Caco-2 (cell line): ENCODE data around the gene ABRAXAS1. TPM values are rescaled to one million over a fixed set of nuclear protein-coding genes. Genes with fewer than 3 reads are reported as not detected.
A peak's percentile ranks its signal among the peaks of the same experiment; 100 is the strongest.

ENCODE experiments used
- BruUV-seq: library from RNA; stranded (reverse); fragments of 400-500 nt; replicated peaks from 2 replicates; lab custom pipeline; 2021; lab: Mats Ljungman, UMichigan
- CTCF ChIA-PET: fragments of 300-600 bp; sonication (Branson Sonifier 250); formaldehyde crosslinking; loops from one replicate; lab custom pipeline; 2022; ENCODE audit warnings: antibody characterized with exemption; lab: Charles Lee
- POLR2A ChIA-PET: fragments of 300-600 bp; sonication (Branson Sonifier 250); formaldehyde crosslinking; loops from one replicate; lab custom pipeline; 2022; ENCODE audit warnings: antibody characterized with exemption; lab: Charles Lee
- DNase-seq, 2 experiments: peaks; one replicate each; pipeline versions ENCODE4 v3.0.0 to v3.0.0-alpha.2; 2020 to 2022
- H3K27me3 ChIP-seq: replicated peaks from 2 replicates; pipeline ENCODE4 v1.6.0; 2011; ENCODE audit warnings: low read length; ENCODE audit not compliant: control insufficient read depth, insufficient read depth
- H3K36me3 ChIP-seq: 2 replicates; pipeline ENCODE4 v1.5.1; 2011; ENCODE audit warnings: low read length; ENCODE audit not compliant: control insufficient read depth, insufficient read depth
- H3K4me1 ChIP-seq: fragments of 250-450 bp; sonication (Bioruptor Pico); 2 replicates; pipeline ENCODE4 v1.5.1; 2020; ENCODE audit warnings: mild to moderate bottlenecking
- H3K4me3 ChIP-seq: 2 replicates; pipeline ENCODE4 v1.5.1; 2011; ENCODE audit warnings: low read depth, mild to moderate bottlenecking, control low read depth, low read length
- H3K9me3 ChIP-seq: fragments of 250-450 bp; sonication (Bioruptor Pico); 2 replicates; pipeline ENCODE4 v1.5.1; 2020; ENCODE audit warnings: mild to moderate bottlenecking, moderate library complexity
- H3K27ac Mint-ChIP-seq: one replicate; pipeline ENCODE4 v1.8.0; 2022; ENCODE audit warnings: mixed read lengths; ENCODE audit not compliant: unreplicated experiment
- H3K27me3 Mint-ChIP-seq: one replicate; pipeline ENCODE4 v1.8.0; 2022; ENCODE audit warnings: mixed read lengths; ENCODE audit not compliant: insufficient read depth, unreplicated experiment
- H3K36me3 Mint-ChIP-seq: one replicate; pipeline ENCODE4 v1.8.0; 2022; ENCODE audit warnings: mild to moderate bottlenecking, mixed read lengths; ENCODE audit not compliant: insufficient read depth, unreplicated experiment
- H3K4me1 Mint-ChIP-seq: one replicate; pipeline ENCODE4 v1.8.0; 2022; ENCODE audit warnings: low read depth, mixed read lengths; ENCODE audit not compliant: unreplicated experiment
- H3K4me3 Mint-ChIP-seq: one replicate; pipeline ENCODE4 v1.8.0; 2022; ENCODE audit warnings: mild to moderate bottlenecking, moderate library complexity, mixed read lengths; ENCODE audit not compliant: unreplicated experiment
- H3K9me3 Mint-ChIP-seq: one replicate; pipeline ENCODE4 v1.8.0; 2022; ENCODE audit warnings: mixed read lengths; ENCODE audit not compliant: unreplicated experiment
- CTCF ChIP-seq, 2 experiments: fragments of 200-600 bp in 1 of 2; IDR thresholded peaks; 1 replicate in 1 of 2; 2 replicates in 1 of 2; pipeline versions ENCODE4 v1.5.1 to v1.8.0; 2011 to 2022; ENCODE audit warnings: antibody characterized with exemption in 1 of 2, control low read depth in 1 of 2, inconsistent platforms in 1 of 2, low read depth in 1 of 2, low read length in 1 of 2, mild to moderate bottlenecking in 1 of 2, moderate library complexity in 1 of 2; ENCODE audit not compliant: insufficient read depth in 1 of 2, severe bottlenecking in 1 of 2, unreplicated experiment in 1 of 2
- intact Hi-C: fragments of 100-400 bp; cut with micrococcal nuclease; formaldehyde crosslinking; loops from one replicate; pipeline ENCODE4 v1.10.0; 2022; ENCODE audit not compliant: unreplicated experiment
- total RNA-seq: library from RNA; stranded (reverse); gene quantifications from 2 replicates; pipeline ENCODE4 v1.2.3, GENCODE V29; 2022

Gene ABRAXAS1
- total RNA-seq, 1 experiment from 2014 or later: 18.2 TPM

- Histone ChIP-seq H3K4me3 (no peak overlapping the region), H3K9me3 (no peaks in the 10 kb centered on the region), H3K4me1 (no peaks in the 10 kb centered on the region), H3K36me3 (no peaks in the 10 kb centered on the region), H3K27me3 (no peaks in the 10 kb centered on the region)
- CTCF ChIA-PET: no interaction called here
- TF ChIP-seq CTCF (IDR thresholded peaks at IDR 0.05; ENCODE audit: insufficient read depth in 1 of 2, low read depth in 1 of 2, low read length in 1 of 2, severe bottlenecking in 1 of 2, unreplicated experiment in 1 of 2): no peak
- POLR2A ChIA-PET: no interaction called here
- intact Hi-C loops: no loop called here
- Mint-ChIP-seq H3K27me3 (no peaks in the 10 kb centered on the region), H3K27ac (no peak overlapping the region), H3K4me1 (no peaks in the 10 kb centered on the region), H3K36me3 (peaks cover 25% of the 10 kb centered on the region), H3K4me3 (no peak overlapping the region), H3K9me3 (no peaks in the 10 kb centered on the region)
- no TSS peak for BruUV-seq
- no peak for DNase-seq
Observed at GRCh38 chr4:83473423-83473822, 11.5 kb downstream of the ABRAXAS1 start.

DNA sequence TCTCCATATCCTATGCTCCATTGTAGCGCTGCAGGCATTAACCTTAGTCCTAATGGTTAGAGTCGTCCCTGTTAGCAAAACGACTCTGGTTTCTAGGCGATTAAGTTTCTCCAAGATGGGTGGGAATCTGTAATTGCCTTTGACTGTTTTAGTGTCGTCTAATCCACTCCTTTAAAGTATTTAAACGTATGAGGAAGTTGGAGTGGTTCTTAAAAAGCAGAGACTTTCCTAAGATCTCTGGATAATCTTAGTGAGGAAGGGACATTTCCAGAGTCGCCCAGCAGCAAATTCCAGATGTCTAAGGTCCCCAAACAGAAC, 28.8 kb downstream of the ABRAXAS1 start:
- Histone ChIP-seq H3K4me3 (peak overlapping the region; percentile 61), H3K9me3 (no peaks in the 10 kb centered on the region), H3K36me3 (no peaks in the 10 kb centered on the region), H3K4me1 (no peaks in the 10 kb centered on the region), H3K27me3 (no peaks in the 10 kb centered on the region)
- Mint-ChIP-seq H3K36me3 (peaks cover 53% of the 10 kb centered on the region), H3K4me3 (peak overlapping the region; percentile 90), H3K4me1 (no peaks in the 10 kb centered on the region), H3K9me3 (no peaks in the 10 kb centered on the region), H3K27me3 (no peaks in the 10 kb centered on the region), H3K27ac (peak overlapping the region; percentile 92)
- intact Hi-C loops: loop anchor here (1.0 to 2.0 kb wide), 2 partner anchors 29 to 184 kb away; partner anchors contain the start of gene ABRAXAS1
- BruUV-seq: TSS peak; percentile 74
- CTCF ChIA-PET: no interaction called here
- no peak for TF ChIP-seq CTCF (IDR thresholded peaks at IDR 0.05; ENCODE audit: insufficient read depth in 1 of 2, low read depth in 1 of 2, low read length in 1 of 2, severe bottlenecking in 1 of 2, unreplicated experiment in 1 of 2)
- no peak for DNase-seq
- POLR2A ChIA-PET: no interaction called here

DNA sequence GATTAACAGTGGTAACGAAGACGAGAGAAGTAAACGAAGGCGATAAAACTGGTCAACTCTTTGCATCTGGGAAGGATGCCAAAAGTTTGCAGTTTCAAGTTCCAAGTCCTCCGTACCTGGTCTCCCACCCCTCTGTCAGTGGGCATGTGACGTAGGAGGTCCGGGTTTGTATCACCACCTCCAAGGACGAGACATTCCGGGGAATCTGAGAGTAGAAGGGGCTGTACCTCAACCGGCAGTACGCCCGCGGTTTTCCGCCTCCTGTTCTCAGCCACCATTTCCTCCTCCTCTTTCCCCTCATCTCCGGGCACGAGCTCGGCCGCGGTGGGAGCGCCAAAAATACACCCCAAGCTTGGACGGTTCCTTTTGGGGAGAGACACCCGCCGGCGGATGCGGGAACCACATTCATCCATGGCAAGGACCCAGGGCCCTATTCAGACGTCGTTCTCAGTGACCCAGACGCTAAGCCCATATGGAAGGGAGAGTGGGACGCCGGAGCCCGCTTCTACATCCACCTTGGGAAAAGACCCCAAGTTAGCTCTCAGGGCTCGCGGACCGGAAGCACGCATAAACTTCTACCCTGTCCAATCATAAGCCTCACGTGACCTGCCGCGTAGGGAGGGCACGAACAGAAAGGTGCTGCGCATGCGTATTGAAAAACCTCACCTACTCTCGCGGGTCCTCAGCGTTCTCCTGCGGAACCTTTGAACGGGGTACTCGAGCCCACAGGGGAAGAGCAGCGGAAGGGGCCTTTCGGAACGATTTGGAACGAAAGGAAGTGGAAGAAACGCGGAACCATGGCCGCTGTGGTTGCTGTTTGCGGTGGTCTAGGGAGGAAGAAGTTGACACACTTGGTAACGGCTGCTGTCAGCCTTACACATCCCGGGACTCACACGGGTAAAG, 29.4 kb downstream of the ABRAXAS1 start, which contains the start of the genes HELQ and MRPS18C:
Gene HELQ, minus strand, starts transcription at position 543 of the 903 bp plus-strand sequence. Its CDS starts 130 bp downstream, at position 413.
Gene MRPS18C, plus strand, starts transcription at position 778 of the 903 bp plus-strand sequence. Its CDS starts 20 bp downstream, at position 798.
- CTCF ChIA-PET: interaction anchor here (0.8 kb wide), 1 partner anchor 171 kb away, joined by 3 read pairs; the partner anchor contains the start of gene COQ2
- Histone ChIP-seq H3K4me3 (peak within 1 kb of the TSS; percentile 61), H3K9me3 (no peaks in the 10 kb centered on the region), H3K36me3 (no peaks in the 10 kb centered on the region; the same call in 1 of the 2 replicates), H3K4me1 (no peaks in the 10 kb centered on the region), H3K27me3 (no peaks in the 10 kb centered on the region)
- peak within 1 kb of the TSS; percentile 90 for H3K4me3 Mint-ChIP-seq
- POLR2A ChIA-PET: interaction anchor here (1.3 kb wide), 1 partner anchor 93 kb away, joined by 4 read pairs; no protein-coding TSS in a partner anchor
- DNase-seq: peak; percentile 93 to 97
- no peaks in the 10 kb centered on the region for H3K9me3 Mint-ChIP-seq
- H3K27me3 Mint-ChIP-seq: no peaks in the 10 kb centered on the region
- no peak for TF ChIP-seq CTCF (IDR thresholded peaks at IDR 0.05; ENCODE audit: insufficient read depth in 1 of 2, low read depth in 1 of 2, low read length in 1 of 2, severe bottlenecking in 1 of 2, unreplicated experiment in 1 of 2)
- no peaks in the 10 kb centered on the region for H3K4me1 Mint-ChIP-seq
- peaks cover 50% of the 10 kb centered on the region for H3K36me3 Mint-ChIP-seq
- BruUV-seq: TSS peak; percentile 57
- intact Hi-C loops: loop anchor here (1.0 to 2.0 kb wide), 5 partner anchors 29 to 185 kb away; partner anchors contain the start of genes ABRAXAS1 and COQ2
- H3K27ac Mint-ChIP-seq: peak within 1 kb of the TSS; percentile 92
